Ovary (tissue), 3 donors: ENCODE measurements around the gene ITPK1.

ENCODE experiments used
- CTCF ChIP-seq, 3 donors: fragments of 450-650 bp in 2 of 3; fragments of 200-600 bp in 1 of 3; IDR thresholded peaks; one replicate each; pipeline versions ENCODE4 v1.5.1 to v1.8.0; 2016 to 2022; ENCODE audit warnings: antibody characterized with exemption in 3 of 3, mild to moderate bottlenecking in 1 of 3
- EP300 ChIP-seq: sonication (generic); formaldehyde crosslinking; IDR thresholded peaks from one replicate; pipeline ENCODE4 v1.6.1; 2017; ENCODE audit warnings: antibody characterized with exemption
- POLR2A ChIP-seq: fragments of 450-650 bp; IDR thresholded peaks from one replicate; pipeline ENCODE4 v1.6.1; 2017; ENCODE audit warnings: antibody characterized with exemption, mild to moderate bottlenecking, moderate library complexity
- donor health status: DM: no; HTN: no; CAD: no.

GRCh38 chr14:92958373-92959188 is 157.1 kb downstream of the ITPK1 start:
- TF ChIP-seq POLR2A = no peak
- no peak for TF ChIP-seq EP300
- no peak for TF ChIP-seq CTCF (IDR thresholded peaks at IDR 0.05)
